Cardiac muscle cell (in vitro differentiated cells and primary cell): Measurements from ENCODE around the gene POLR2C. TPM values are rescaled to one million over a fixed set of nuclear protein-coding genes. Genes with fewer than 3 reads are reported as not detected.

ENCODE experiments used
- DNase-seq, 2 donors: peaks; one replicate each; pipeline versions ENCODE4 v3.0.0 to v3.0.0-alpha.2; 2010 to 2017; ENCODE audit warnings: low read depth in 1 of 2, low spot score in 1 of 2
- H3K27ac ChIP-seq: fragments of 200-600 bp; sonication (generic); 2 replicates; pipeline ENCODE4 v1.5.1; 2016
- H3K27me3 ChIP-seq: fragments of 200-600 bp; sonication (generic); 2 replicates; pipeline ENCODE4 v1.6.0; 2016; ENCODE audit warnings: control low read depth
- H3K36me3 ChIP-seq: fragments of 200-600 bp; sonication (generic); 2 replicates; pipeline ENCODE4 v1.5.1; 2016; ENCODE audit warnings: control low read depth
- H3K4me1 ChIP-seq: fragments of 200-600 bp; sonication (generic); 2 replicates; pipeline ENCODE4 v1.8.1; 2017; ENCODE audit warnings: low read depth, mild to moderate bottlenecking, mixed run types
- H3K4me3 ChIP-seq: fragments of 200-600 bp; sonication (generic); 2 replicates; pipeline ENCODE4 v1.5.1; 2016; ENCODE audit warnings: mild to moderate bottlenecking
- H3K9me3 ChIP-seq: fragments of 200-600 bp; sonication (generic); 2 replicates; pipeline ENCODE4 v1.5.1; 2017; ENCODE audit warnings: low read depth, mild to moderate bottlenecking, control low read depth
- CTCF ChIP-seq: IDR thresholded peaks from 2 replicates; pipeline ENCODE4 v1.5.1; 2012; ENCODE audit warnings: low read depth, mild to moderate bottlenecking, low read length
- polyA plus RNA-seq: library from polyadenylated mRNA; unstranded; fragments of >200 nt; fragmentation: Nextera tagmentation; extraction: Ambion mirVana; gene quantifications from 2 replicates; pipeline ENCODE4 v1.2.1, GENCODE V29; 2016
- total RNA-seq: library from RNA; depleted of rRNA; stranded (reverse); fragments of >200 nt; gene quantifications from 2 replicates; pipeline ENCODE4 v1.2.3, GENCODE V29; 2016

The POLR2C gene
- total and polyA plus RNA-seq, 2 experiments from 2014 or later, result 83.5 to 126 TPM

- Histone ChIP-seq H3K4me3 (no peak overlapping the region), H3K9me3 (no peaks in the 10 kb centered on the region), H3K36me3 (peaks cover 2% of the 10 kb centered on the region), H3K4me1 (peaks cover 19% of the 10 kb centered on the region), H3K27ac (no peak overlapping the region), H3K27me3 (no peaks in the 10 kb centered on the region)
- TF ChIP-seq CTCF, result no peak
- DNase-seq, result peak in 1 of 2 donors; percentile 41
Measured at GRCh38 chr16:57444711-57445110, 17.8 kb upstream of the POLR2C start.

DNA sequence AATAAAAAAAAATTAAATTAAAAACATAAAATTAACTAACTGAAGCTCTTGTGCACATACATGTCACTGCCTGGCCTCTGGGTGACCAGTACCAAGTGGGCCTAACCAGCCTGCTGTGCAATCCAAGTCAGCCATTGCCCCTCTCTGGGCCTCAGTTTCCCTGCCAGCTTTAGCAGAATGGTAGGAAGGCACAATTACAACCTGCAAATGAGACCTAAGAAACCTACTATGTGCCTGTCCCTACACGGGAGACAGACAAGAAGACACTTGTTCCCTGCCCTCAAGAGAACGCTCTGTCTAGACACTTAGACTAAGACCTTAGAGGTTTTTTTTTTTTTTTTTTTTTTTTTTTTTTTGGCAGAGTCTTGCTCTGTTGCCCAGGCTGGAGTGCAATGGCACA, 17.0 kb upstream of the POLR2C start:
- peaks cover 19% of the 10 kb centered on the region for H3K4me1 ChIP-seq
- DNase-seq, result no peak
- peaks cover 4% of the 10 kb centered on the region for H3K36me3 ChIP-seq
- no peak overlapping the region for H3K4me3 ChIP-seq
- H3K9me3 ChIP-seq, result no peaks in the 10 kb centered on the region
- no peak overlapping the region for H3K27ac ChIP-seq
- H3K27me3 ChIP-seq, result no peaks in the 10 kb centered on the region
- TF ChIP-seq CTCF, result no peak

DNA sequence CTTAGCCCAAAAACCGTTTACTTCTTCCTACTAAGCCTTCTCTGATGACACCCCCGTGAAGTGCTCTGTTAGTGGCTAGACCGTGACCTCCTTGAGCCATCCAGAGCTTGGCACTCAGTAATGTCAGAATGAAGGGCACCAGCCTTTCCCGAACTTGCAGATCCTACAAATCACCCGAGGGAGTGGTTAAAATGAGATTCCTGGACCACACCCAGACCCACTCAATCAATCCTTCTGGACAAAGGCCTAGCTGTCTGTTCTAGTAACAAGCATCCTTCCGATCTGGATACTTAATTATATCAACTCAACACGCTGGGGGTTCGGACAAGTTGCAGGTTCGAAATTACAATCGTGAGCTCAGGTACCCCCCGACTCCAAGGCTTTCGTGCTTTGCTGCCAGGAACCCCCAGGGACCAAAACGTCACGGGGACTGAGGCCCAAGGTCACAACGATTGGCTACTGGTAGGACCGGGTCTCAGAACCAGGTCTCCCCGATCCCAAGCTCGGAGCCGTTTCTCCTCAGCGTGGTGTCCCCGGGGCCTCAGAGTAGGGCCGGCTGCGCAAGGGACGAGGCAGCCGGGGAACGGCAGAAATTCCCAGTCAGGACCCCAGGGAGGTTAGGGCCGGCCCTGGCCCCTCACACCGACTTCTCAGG, 15.8 kb upstream of the POLR2C start:
- Histone ChIP-seq H3K36me3 (peaks cover 13% of the 10 kb centered on the region), H3K9me3 (no peaks in the 10 kb centered on the region), H3K27ac (peak overlapping the region; percentile 81), H3K4me3 (peak overlapping the region; percentile 83), H3K4me1 (peaks cover 19% of the 10 kb centered on the region), H3K27me3 (no peaks in the 10 kb centered on the region)
- DNase-seq, result peak in 1 of 2 donors; percentile 32
- TF ChIP-seq CTCF, result no peak

DNA sequence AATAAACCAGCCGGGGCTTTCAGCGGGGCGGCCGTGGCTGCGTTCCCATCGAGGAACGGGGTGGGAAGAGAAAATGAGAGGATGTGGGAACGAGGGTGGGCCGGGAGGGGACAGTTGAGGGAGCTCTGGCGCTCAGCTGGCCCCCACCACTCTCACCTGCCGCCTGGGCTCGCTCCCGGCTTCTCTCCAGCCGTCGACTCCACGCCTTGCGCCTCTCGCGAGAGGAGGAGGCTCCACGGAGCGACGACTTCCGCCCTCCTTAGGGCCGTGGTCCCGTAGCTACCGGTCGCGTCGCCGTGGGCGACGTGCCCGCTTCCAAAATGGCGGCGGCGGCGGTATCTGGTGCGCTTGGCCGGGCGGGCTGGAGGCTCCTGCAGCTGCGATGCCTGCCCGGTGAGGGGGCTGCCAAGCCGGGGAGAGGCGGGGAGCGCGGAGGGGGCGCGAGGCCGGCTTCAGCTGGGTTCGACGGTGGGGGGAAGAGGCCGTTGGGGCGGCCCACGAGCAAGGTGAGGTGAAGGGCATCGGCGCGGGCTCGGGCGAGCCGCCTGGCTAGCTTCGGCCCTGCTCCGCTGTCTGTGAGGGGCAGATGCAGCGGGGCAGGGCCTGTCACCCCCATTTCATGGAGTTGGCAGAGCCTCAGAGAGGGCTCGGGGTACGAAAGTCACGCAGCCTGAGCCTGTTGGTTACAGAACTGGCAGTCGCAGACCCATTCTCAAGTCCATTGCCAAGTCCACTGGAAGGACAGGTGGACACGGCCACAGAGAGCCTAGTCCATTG, 15.1 kb upstream of the POLR2C start, which contains the start of the genes CIAPIN1 and COQ9:
CIAPIN1 (minus strand) TSS at position 200 of the 777 bp plus-strand sequence. CDS start 6,457 bp downstream, outside the sequence.
COQ9 (plus strand) TSS at position 294 of the 777 bp plus-strand sequence; CDS start at position 321, 27 bp downstream.
- H3K4me3 ChIP-seq, result peak within 1 kb of the TSS; percentile 83
- peak; percentile 94 to 96 for DNase-seq
- H3K27ac ChIP-seq, result peak within 1 kb of the TSS; percentile 81
- no peaks in the 10 kb centered on the region for H3K27me3 ChIP-seq
- peaks cover 20% of the 10 kb centered on the region for H3K36me3 ChIP-seq
- no peak for TF ChIP-seq CTCF
- H3K4me1 ChIP-seq, result peaks cover 19% of the 10 kb centered on the region
- no peaks in the 10 kb centered on the region for H3K9me3 ChIP-seq

GRCh38 chr16:57452021-57452420, 10.5 kb upstream of the POLR2C start:
- H3K27ac ChIP-seq, result no peak overlapping the region
- H3K4me1 ChIP-seq, result peaks cover 12% of the 10 kb centered on the region
- H3K36me3 ChIP-seq, result peaks cover 58% of the 10 kb centered on the region
- no peak overlapping the region for H3K4me3 ChIP-seq
- TF ChIP-seq CTCF, result no peak
- no peaks in the 10 kb centered on the region for H3K9me3 ChIP-seq
- no peaks in the 10 kb centered on the region for H3K27me3 ChIP-seq
- no peak for DNase-seq
